Endothelial cell of umbilical vein (primary cell): ENCODE measurements around the gene ANKH. TPM values are rescaled to one million over a fixed set of nuclear protein-coding genes. Genes with fewer than 3 reads are reported as not detected.

Experiments used
- BruUV-seq: library from RNA; stranded (reverse); fragments of 400-500 nt; replicated peaks from 2 replicates; lab custom pipeline; 2021; lab: Mats Ljungman, UMichigan
- CTCF ChIA-PET: fragments of 300-600, 350-600 bp; sonication (Branson Sonifier 250); formaldehyde crosslinking; loops from one replicate; lab custom pipeline; 2021; ENCODE audit warnings: antibody characterized with exemption, inconsistent platforms; lab: Charles Lee
- POLR2A ChIA-PET: fragments of 300-600, 350-600 bp; sonication (Branson Sonifier 250); formaldehyde crosslinking; loops from one replicate; lab custom pipeline; 2021; ENCODE audit warnings: antibody characterized with exemption, inconsistent platforms; lab: Charles Lee
- DNase-seq: peaks from one replicate; pipeline ENCODE4 v3.0.0-alpha.2; 2011; ENCODE audit warnings: low read depth, low spot score
- FAIRE-seq: peaks from 2 replicates; lab custom pipeline; 2011; peaks lifted over from hg19 to GRCh38; lab: Jason Lieb, UNC
- H2AFZ ChIP-seq: 2 replicates; pipeline ENCODE4 v1.6.0; 2012; ENCODE audit warnings: low read depth, low read length, control low read depth, inconsistent platforms
- H3K27ac ChIP-seq: 2 replicates; pipeline ENCODE4 v1.5.1; 2011; ENCODE audit warnings: low read depth, mild to moderate bottlenecking, control low read depth, low read length, moderate library complexity; ENCODE audit not compliant: insufficient read depth
- H3K27me3 ChIP-seq, 2 experiments: 2 replicates each; pipeline versions ENCODE4 v1.6.0 to v1.6.1; 2011; ENCODE audit warnings: low read length in 2 of 2, mixed read lengths in 1 of 2; ENCODE audit not compliant: control insufficient read depth in 2 of 2, insufficient read depth in 2 of 2
- H3K36me3 ChIP-seq, 2 experiments: 2 replicates in 1 of 2; 3 replicates in 1 of 2; pipeline ENCODE4 v1.5.1; 2011; ENCODE audit warnings: low read length in 2 of 2, mild to moderate bottlenecking in 1 of 2, moderate library complexity in 1 of 2; ENCODE audit not compliant: control insufficient read depth in 2 of 2, insufficient read depth in 2 of 2; ENCODE audit errors: extremely low read depth in 1 of 2
- H3K4me1 ChIP-seq: 3 replicates; pipeline ENCODE4 v1.5.1; 2011; ENCODE audit warnings: mild to moderate bottlenecking, low read length; ENCODE audit not compliant: control insufficient read depth, insufficient read depth; ENCODE audit errors: extremely low read depth
- H3K4me2 ChIP-seq: 2 replicates; pipeline ENCODE4 v1.6.1; 2011; ENCODE audit warnings: low read length, control low read depth, mixed read lengths; ENCODE audit not compliant: insufficient read depth
- H3K4me3 ChIP-seq, 3 experiments: fragments of 200-600 bp in 1 of 3; sonication (generic), shearing (Covaris generic) in 1 of 3; replicated peaks in 1 of 3; 2 replicates each; pipeline ENCODE4 v1.5.1; 2011 to 2016; ENCODE audit warnings: control low read depth in 3 of 3, low read length in 3 of 3, mild to moderate bottlenecking in 2 of 3, inconsistent platforms in 1 of 3, low read depth in 1 of 3, moderate library complexity in 1 of 3; ENCODE audit not compliant: insufficient read depth in 1 of 3
- H3K79me2 ChIP-seq: 2 replicates; pipeline ENCODE4 v1.6.0; 2012; ENCODE audit warnings: low read length, inconsistent platforms; ENCODE audit not compliant: control insufficient read depth, insufficient read depth
- H3K9ac ChIP-seq: replicated peaks from 2 replicates; pipeline ENCODE3; 2011; ENCODE audit warnings: low read length, control low read depth; ENCODE audit not compliant: insufficient read depth; ENCODE audit errors: extremely low read depth
- H3K9me1 ChIP-seq: replicated peaks from 3 replicates; pipeline ENCODE4 v1.6.0; 2011; ENCODE audit warnings: mild to moderate bottlenecking, low read length; ENCODE audit not compliant: control insufficient read depth, insufficient read depth; ENCODE audit errors: extremely low read depth
- H3K9me3 ChIP-seq: replicated peaks from 2 replicates; pipeline ENCODE4 v1.5.1; 2012; ENCODE audit warnings: low read length, inconsistent platforms; ENCODE audit not compliant: control insufficient read depth, insufficient read depth
- H4K20me1 ChIP-seq: replicated peaks from 2 replicates; pipeline ENCODE3; 2011; ENCODE audit warnings: mild to moderate bottlenecking, low read length; ENCODE audit not compliant: control insufficient read depth, insufficient read depth; ENCODE audit errors: extremely low read depth
- JUN ChIP-seq: IDR thresholded peaks from 2 replicates; pipeline ENCODE4 v1.6.1; 2011; ENCODE audit warnings: borderline replicate concordance, low read depth; ENCODE audit not compliant: insufficient read length, insufficient read depth
- MYC ChIP-seq: IDR thresholded peaks from one replicate; pipeline ENCODE4 v1.6.1; 2011; ENCODE audit warnings: mild to moderate bottlenecking, low read depth, low read length
- POLR2A ChIP-seq: IDR thresholded peaks from 2 replicates; pipeline ENCODE4 v1.6.1; 2012; ENCODE audit warnings: low read depth, mild to moderate bottlenecking, control low read depth, low read length
- POLR2AphosphoS5 ChIP-seq: IDR thresholded peaks from 2 replicates; pipeline ENCODE4 v1.6.1; 2012; ENCODE audit warnings: low read depth, mild to moderate bottlenecking, control low read depth, low read length, moderate library complexity; ENCODE audit not compliant: insufficient read depth
- dilution Hi-C: fragments of 300-500 bp; cut with MboI; formaldehyde crosslinking; loops from one replicate; pipeline ENCODE4 v1.15.0; 2019; ENCODE audit warnings: low sequenced_read_pairs; ENCODE audit not compliant: extremely low pct_ligation_motif_present
- intact Hi-C: fragments of 100-400 bp; cut with micrococcal nuclease; formaldehyde crosslinking; loops from one replicate; pipeline ENCODE4 v1.10.0; 2022
- polyA plus RNA-seq, 4 experiments: library from polyadenylated mRNA; depleted of rRNA in 3 of 4; stranded (reverse) in 3 of 4; unstranded in 1 of 4; fragments of >200 nt; gene quantifications; 2 replicates each; pipeline versions ENCODE4 v1.2.1 to v1.2.3, GENCODE V29; 2011 to 2012; ENCODE audit warnings: missing spikeins in 1 of 4
- total RNA-seq: library from RNA; stranded (reverse); gene quantifications from 2 replicates; pipeline ENCODE4 v1.2.3, GENCODE V29; 2021
- TF ChIP-seq, protein P1 (sequence below), 2 donors: IDR thresholded peaks; 1 replicate in 1 of 2; 2 replicates in 1 of 2; pipeline ENCODE4 v1.5.1; 2011; ENCODE audit warnings: low read length in 2 of 2, mild to moderate bottlenecking in 2 of 2, moderate library complexity in 2 of 2, control low read depth in 1 of 2, inconsistent platforms in 1 of 2, low read depth in 1 of 2; ENCODE audit not compliant: insufficient read depth in 1 of 2; ENCODE audit errors: extremely low read depth in 1 of 2

ANKH gene
- total and polyA plus RNA-seq, 2 donors (not counting 3 experiments of a cell fraction or from before 2014, with no cell fraction given): 12.7 to 31.4 TPM

DNA sequence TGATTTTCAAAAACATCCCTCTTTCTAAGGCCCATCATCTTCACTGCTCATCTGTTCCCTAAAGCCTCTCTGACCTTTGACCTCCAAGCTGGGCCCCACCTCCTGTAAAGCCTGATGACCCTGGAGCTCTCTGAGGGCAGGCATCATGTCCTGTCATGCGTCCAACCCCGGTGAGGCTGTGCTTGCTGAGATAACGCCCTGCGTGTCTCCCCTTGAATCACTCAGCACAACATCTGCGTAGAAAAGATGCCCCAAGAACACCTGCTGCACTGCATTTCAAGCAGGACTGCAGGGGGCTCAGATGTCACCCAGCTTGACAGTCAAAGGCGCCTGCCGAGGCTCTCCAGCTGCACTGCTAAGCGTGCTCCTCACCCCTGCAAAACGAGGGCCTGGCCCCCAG lies 129.1 kb downstream of the ANKH start:
- no peak overlapping the region for H3K27ac ChIP-seq
- DNase-seq: no peak
- H3K9ac ChIP-seq: no peak overlapping the region
- peaks cover 17% of the 10 kb centered on the region for H3K4me1 ChIP-seq
- H3K4me2 ChIP-seq: no peak overlapping the region
- H3K27me3 ChIP-seq: no peaks in the 10 kb centered on the region
- TF ChIP-seq JUN (no peak), POLR2A (no peak), MYC (no peak)
- CTCF ChIA-PET: interaction anchor here (2.0 to 2.1 kb wide), 2 partner anchors 15 to 67 kb away, joined by 5 to 7 read pairs; no protein-coding TSS in a partner anchor
- dilution Hi-C loops: loop anchor here (25.0 kb wide), 1 partner anchor 270 kb away; no protein-coding TSS in a partner anchor
- no peaks in the 10 kb centered on the region for H3K79me2 ChIP-seq
- no peaks in the 10 kb centered on the region for H4K20me1 ChIP-seq
- no TSS peak for BruUV-seq
- H2AFZ ChIP-seq: no peak overlapping the region
- POLR2A ChIA-PET: no interaction called here
- FAIRE-seq: no peak
- no peaks in the 10 kb centered on the region for H3K9me3 ChIP-seq
- H3K4me3 ChIP-seq: no peak overlapping the region
- intact Hi-C loops: no loop called here
- H3K36me3 ChIP-seq: no peaks in the 10 kb centered on the region
- H3K9me1 ChIP-seq: no peaks in the 10 kb centered on the region

DNA sequence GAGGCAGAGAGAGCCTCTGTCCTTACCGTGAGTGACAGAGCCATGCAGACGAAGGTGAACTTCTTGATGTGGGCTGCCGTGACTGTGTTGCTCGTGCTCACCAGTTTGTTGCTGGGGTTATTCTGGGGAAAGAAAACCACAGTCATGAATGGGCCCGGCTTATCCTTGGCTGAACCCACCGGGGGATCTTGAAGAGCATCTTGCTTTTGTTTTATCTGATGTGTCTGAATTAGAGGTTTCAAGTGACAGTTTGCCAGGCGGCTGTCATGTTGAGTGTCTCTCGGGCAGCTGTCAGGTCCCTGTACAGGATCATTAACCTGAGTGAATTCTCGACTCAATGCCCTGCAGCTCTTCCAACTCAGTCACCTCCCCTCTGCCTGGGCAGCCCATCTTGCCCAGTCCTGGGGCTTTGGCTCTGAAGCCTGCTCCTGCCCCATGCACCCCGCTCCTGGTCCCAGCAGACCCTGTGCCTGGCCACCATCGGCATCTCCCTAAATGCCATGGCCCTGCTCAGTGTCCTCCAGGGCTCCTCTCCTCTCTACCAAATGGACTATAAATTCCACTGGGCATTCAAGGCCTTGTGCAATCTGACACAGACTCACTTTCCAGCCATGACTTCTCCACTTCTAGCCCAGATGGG lies 129.7 kb downstream of the ANKH start:
- Histone ChIP-seq H3K79me2 (no peaks in the 10 kb centered on the region), H3K4me2 (no peak overlapping the region), H3K27ac (no peak overlapping the region), H3K36me3 (no peaks in the 10 kb centered on the region), H3K9ac (no peak overlapping the region), H3K27me3 (no peaks in the 10 kb centered on the region), H3K9me3 (no peaks in the 10 kb centered on the region), H3K4me1 (peaks cover 17% of the 10 kb centered on the region), H4K20me1 (no peaks in the 10 kb centered on the region), H3K4me3 (no peak overlapping the region), H3K9me1 (no peaks in the 10 kb centered on the region), H2AFZ (no peak overlapping the region)
- FAIRE-seq (no peak), DNase-seq (no peak)
- no TSS peak for BruUV-seq
- no peak for TF ChIP-seq POLR2AphosphoS5
- TF ChIP-seq, protein P1, sequence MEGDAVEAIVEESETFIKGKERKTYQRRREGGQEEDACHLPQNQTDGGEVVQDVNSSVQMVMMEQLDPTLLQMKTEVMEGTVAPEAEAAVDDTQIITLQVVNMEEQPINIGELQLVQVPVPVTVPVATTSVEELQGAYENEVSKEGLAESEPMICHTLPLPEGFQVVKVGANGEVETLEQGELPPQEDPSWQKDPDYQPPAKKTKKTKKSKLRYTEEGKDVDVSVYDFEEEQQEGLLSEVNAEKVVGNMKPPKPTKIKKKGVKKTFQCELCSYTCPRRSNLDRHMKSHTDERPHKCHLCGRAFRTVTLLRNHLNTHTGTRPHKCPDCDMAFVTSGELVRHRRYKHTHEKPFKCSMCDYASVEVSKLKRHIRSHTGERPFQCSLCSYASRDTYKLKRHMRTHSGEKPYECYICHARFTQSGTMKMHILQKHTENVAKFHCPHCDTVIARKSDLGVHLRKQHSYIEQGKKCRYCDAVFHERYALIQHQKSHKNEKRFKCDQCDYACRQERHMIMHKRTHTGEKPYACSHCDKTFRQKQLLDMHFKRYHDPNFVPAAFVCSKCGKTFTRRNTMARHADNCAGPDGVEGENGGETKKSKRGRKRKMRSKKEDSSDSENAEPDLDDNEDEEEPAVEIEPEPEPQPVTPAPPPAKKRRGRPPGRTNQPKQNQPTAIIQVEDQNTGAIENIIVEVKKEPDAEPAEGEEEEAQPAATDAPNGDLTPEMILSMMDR (IDR thresholded peaks at IDR 0.05; ENCODE audit: extremely low read depth in 1 of 2, insufficient read depth in 1 of 2, low read depth in 1 of 2, low read length in 2 of 2): no peak
- intact Hi-C loops: no loop called here
- dilution Hi-C loops: loop anchor here (25.0 kb wide), 1 partner anchor 270 kb away; no protein-coding TSS in a partner anchor
- CTCF ChIA-PET: no interaction called here
- POLR2A ChIA-PET: no interaction called here
